ENCODE measurements around the gene ANO3. TPM values are rescaled to one million over a fixed set of nuclear protein-coding genes. Genes with fewer than 3 reads are reported as not detected.

The ANO3 gene
- total and polyA plus RNA-seq, 2 donors (not counting 1 experiment from before 2014, with no cell fraction given): not detected

GRCh38 chr11:26348776-26349175 lies 16.8 kb downstream of the ANO3 start:
- H3K4me3 Mint-ChIP-seq: no peak overlapping the region
- CTCF ChIA-PET: no interaction called here
- TF ChIP-seq EZH2 (IDR thresholded peaks at IDR 0.05; ENCODE audit: borderline replicate concordance, insufficient read depth, low read depth, low read length, poor library complexity, severe bottlenecking) (no peak), CTCF (IDR thresholded peaks at IDR 0.05) (no peak)

GRCh38 chr11:26350002-26350401 lies 18.1 kb downstream of the ANO3 start:
- CTCF ChIA-PET: no interaction called here
- no peak overlapping the region for H2AFZ ChIP-seq (ENCODE audit: insufficient read depth, low read depth, low read length, poor library complexity, severe bottlenecking)
- no peak overlapping the region for H3K27ac ChIP-seq (ENCODE audit: low read length in 2 of 2)
- Mint-ChIP-seq H3K27me3 (no peaks in the 10 kb centered on the region), H3K4me1 (no peaks in the 10 kb centered on the region), H3K27ac (no peak overlapping the region), H3K9me3 (ENCODE audit: insufficient read depth) (no peaks in the 10 kb centered on the region), H3K4me3 (no peak overlapping the region)
- no peak overlapping the region for H3K4me2 ChIP-seq (replicated peaks; ENCODE audit: low read depth, low read length, poor library complexity, severe bottlenecking)
- H3K79me2 ChIP-seq (ENCODE audit: control insufficient read depth, insufficient read depth, low read length): no peaks in the 10 kb centered on the region
- 93% methylated on average over 3 of the region's 7 CpGs for WGBS (ENCODE audit: insufficient coverage)
- no peaks in the 10 kb centered on the region for H3K36me3 ChIP-seq (replicated peaks in 1 of 2; ENCODE audit: control extremely low read depth in 1 of 2, control insufficient read depth in 1 of 2, extremely low read depth in 1 of 2, insufficient read depth in 2 of 2, low read length in 1 of 2)
- H3K9ac ChIP-seq (ENCODE audit: low read length): no peak overlapping the region
- TF ChIP-seq EZH2 (IDR thresholded peaks at IDR 0.05; ENCODE audit: borderline replicate concordance, insufficient read depth, low read depth, low read length, poor library complexity, severe bottlenecking) (no peak), CTCF (IDR thresholded peaks at IDR 0.05) (no peak)
- no peak for DNase-seq
- no peak overlapping the region for H3K4me3 ChIP-seq (ENCODE audit: control extremely low read depth in 1 of 5, extremely low read depth in 1 of 5, insufficient read depth in 1 of 5, low read depth in 2 of 5, low read length in 4 of 5)
- no peaks in the 10 kb centered on the region for H3K4me1 ChIP-seq (ENCODE audit: control insufficient read depth in 2 of 2, insufficient read depth in 2 of 2, low read length in 2 of 2)
- no peaks in the 10 kb centered on the region for H3K9me3 ChIP-seq (ENCODE audit: control extremely low read depth in 1 of 3, control insufficient read depth in 2 of 3, insufficient read depth in 1 of 3, low read length in 2 of 3)
- no peaks in the 10 kb centered on the region for H3K27me3 ChIP-seq (replicated peaks in 1 of 4; ENCODE audit: control extremely low read depth in 1 of 4, control insufficient read depth in 3 of 4, insufficient read depth in 4 of 4, low read length in 3 of 4)
- no peaks in the 10 kb centered on the region for H4K20me1 ChIP-seq (ENCODE audit: control insufficient read depth, insufficient read depth, low read length, poor library complexity, severe bottlenecking)
- intact Hi-C loops (cut with micrococcal nuclease): no loop called here
- no peak for ATAC-seq (ENCODE audit: low read depth)
- POLR2A ChIA-PET: no interaction called here

More at GRCh38 chr11:26348776-26349175, 16.8 kb downstream of the ANO3 start:
- H3K9me3 ChIP-seq (ENCODE audit: control extremely low read depth in 1 of 3, control insufficient read depth in 2 of 3, insufficient read depth in 1 of 3, low read length in 2 of 3): no peaks in the 10 kb centered on the region
- H3K4me1 ChIP-seq (ENCODE audit: control insufficient read depth in 2 of 2, insufficient read depth in 2 of 2, low read length in 2 of 2): no peaks in the 10 kb centered on the region
- no peak overlapping the region for H3K4me3 ChIP-seq (ENCODE audit: control extremely low read depth in 1 of 5, extremely low read depth in 1 of 5, insufficient read depth in 1 of 5, low read depth in 2 of 5, low read length in 4 of 5)
- Mint-ChIP-seq H3K27ac (no peak overlapping the region), H3K4me1 (no peaks in the 10 kb centered on the region), H3K9me3 (ENCODE audit: insufficient read depth) (no peaks in the 10 kb centered on the region), H3K27me3 (no peaks in the 10 kb centered on the region)
- WGBS (ENCODE audit: insufficient coverage): 86% methylated on average over 4 of the region's 5 CpGs
- POLR2A ChIA-PET: no interaction called here
- no peak overlapping the region for H2AFZ ChIP-seq (ENCODE audit: insufficient read depth, low read depth, low read length, poor library complexity, severe bottlenecking)
- no peak for ATAC-seq (ENCODE audit: low read depth)
- H4K20me1 ChIP-seq (ENCODE audit: control insufficient read depth, insufficient read depth, low read length, poor library complexity, severe bottlenecking): no peaks in the 10 kb centered on the region
- no peak overlapping the region for H3K4me2 ChIP-seq (replicated peaks; ENCODE audit: low read depth, low read length, poor library complexity, severe bottlenecking)
- no peaks in the 10 kb centered on the region for H3K79me2 ChIP-seq (ENCODE audit: control insufficient read depth, insufficient read depth, low read length)
- no peaks in the 10 kb centered on the region for H3K27me3 ChIP-seq (replicated peaks in 1 of 4; ENCODE audit: control extremely low read depth in 1 of 4, control insufficient read depth in 3 of 4, insufficient read depth in 4 of 4, low read length in 3 of 4)
- intact Hi-C loops (cut with micrococcal nuclease): no loop called here
- H3K36me3 ChIP-seq (replicated peaks in 1 of 2; ENCODE audit: control extremely low read depth in 1 of 2, control insufficient read depth in 1 of 2, extremely low read depth in 1 of 2, insufficient read depth in 2 of 2, low read length in 1 of 2): no peaks in the 10 kb centered on the region
- no peak overlapping the region for H3K9ac ChIP-seq (ENCODE audit: low read length)
- no peak for DNase-seq
- no peak overlapping the region for H3K27ac ChIP-seq (ENCODE audit: low read length in 2 of 2)
